Occipital lobe (tissue), 2 donors: ENCODE data around the gene CSH2. TPM values are rescaled to one million over a fixed set of nuclear protein-coding genes. Genes with fewer than 3 reads are reported as not detected.
"Not testable (repeated sequence)": the region's sequence is repeated elsewhere in the genome, so short reads cannot be mapped to it uniquely, and the experiment has no call there.

Experiments used
- DNase-seq: peaks from one replicate; lab custom pipeline; 2025; lab: John Stamatoyannopoulos, UW
- total RNA-seq: library from RNA; depleted of rRNA; stranded (reverse); fragments of >200 nt; gene quantifications from one replicate; pipeline ENCODE4 v1.2.3, GENCODE V29; 2014

Gene CSH2
- total RNA-seq, 1 donor from 2014 or later = not detected

GRCh38 chr17:63896524-63897354, 23.3 kb upstream of the CSH2 start, which contains the start of gene CSH1:
Gene CSH1, minus strand, starts transcription at chr17:63896574. Its CDS starts 63 bp downstream, at chr17:63896511.
- DNase-seq = not testable (repeated sequence)

- DNase-seq = not testable (repeated sequence)
Observed at GRCh38 chr17:63894821-63895220, 21.3 kb upstream of the CSH2 start.

GRCh38 chr17:63894021-63894420, 20.5 kb upstream of the CSH2 start:
- not testable (repeated sequence) for DNase-seq

- DNase-seq = not testable (repeated sequence)
Observed at GRCh38 chr17:63892316-63893037, 19.0 kb upstream of the CSH2 start.

- not testable (repeated sequence) for DNase-seq
Observed at GRCh38 chr17:63889026-63889848, 15.8 kb upstream of the CSH2 start.

GRCh38 chr17:63885119-63885518, 11.6 kb upstream of the CSH2 start:
- DNase-seq = not testable (repeated sequence)

- DNase-seq = not testable (repeated sequence)
Observed at GRCh38 chr17:63882626-63883126, 9.2 kb upstream of the CSH2 start.

- DNase-seq = no peak
Observed at GRCh38 chr17:63881935-63882601, 8.6 kb upstream of the CSH2 start, which contains the start of gene GH2. Gene GH2, minus strand, starts transcription at chr17:63881944. Its CDS starts 143 bp downstream, at chr17:63881801.

- DNase-seq = not testable (repeated sequence)
Observed at GRCh38 chr17:63881337-63881736, 7.9 kb upstream of the CSH2 start.

- no peak for DNase-seq
Observed at GRCh38 chr17:63880706-63881105, 7.2 kb upstream of the CSH2 start.

- not testable (repeated sequence) for DNase-seq
Observed at GRCh38 chr17:63878413-63878812, 4.9 kb upstream of the CSH2 start.

- not testable (repeated sequence) for DNase-seq
Observed at GRCh38 chr17:63874693-63875092, 1.2 kb upstream of the CSH2 start.

- DNase-seq = not testable (repeated sequence)
Observed at GRCh38 chr17:63874061-63874626, 667 bp upstream of the CSH2 start.

- DNase-seq = not testable (repeated sequence)
Observed at GRCh38 chr17:63871646-63872365, 1.7 kb downstream of the CSH2 start.

GRCh38 chr17:63870292-63870665, 3.2 kb downstream of the CSH2 start:
- not testable (repeated sequence) for DNase-seq

GRCh38 chr17:63869491-63870291, 3.8 kb downstream of the CSH2 start:
- not testable (repeated sequence) for DNase-seq

GRCh38 chr17:63866625-63867024, 6.9 kb downstream of the CSH2 start:
- not testable (repeated sequence) for DNase-seq

GRCh38 chr17:63859257-63859656, 14.2 kb downstream of the CSH2 start:
- no peak for DNase-seq

GRCh38 chr17:63856425-63856824, 17.1 kb downstream of the CSH2 start:
- DNase-seq = not testable (repeated sequence)
